ENCODE results near the gene PRKCA.
"Not testable (repeated sequence)": the region's sequence is repeated elsewhere in the genome, so short reads cannot be mapped to it uniquely, and the experiment has no call there.

PRKCA gene

DNA sequence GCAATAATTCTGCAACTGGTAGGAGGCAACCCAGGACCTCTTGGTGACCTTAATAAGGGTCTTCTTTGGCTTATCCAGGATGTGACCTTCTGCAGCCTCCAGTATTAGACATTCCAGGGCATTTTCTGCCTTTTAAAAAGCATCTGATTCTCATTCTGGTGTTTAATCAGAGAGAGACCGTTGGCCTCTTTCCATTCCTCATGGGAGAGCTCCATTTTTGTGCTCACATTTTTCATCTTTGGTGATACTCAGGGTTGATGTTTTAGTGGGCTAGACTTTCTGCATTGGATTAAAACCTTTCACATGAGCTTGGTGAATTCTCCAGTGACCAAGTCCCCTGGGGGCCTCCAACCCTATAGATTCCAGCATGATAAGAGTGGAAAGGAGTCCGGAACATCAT lies 382.3 kb downstream of the PRKCA start:
- DNase-seq (ENCODE audit: low read depth), result no peak

DNA sequence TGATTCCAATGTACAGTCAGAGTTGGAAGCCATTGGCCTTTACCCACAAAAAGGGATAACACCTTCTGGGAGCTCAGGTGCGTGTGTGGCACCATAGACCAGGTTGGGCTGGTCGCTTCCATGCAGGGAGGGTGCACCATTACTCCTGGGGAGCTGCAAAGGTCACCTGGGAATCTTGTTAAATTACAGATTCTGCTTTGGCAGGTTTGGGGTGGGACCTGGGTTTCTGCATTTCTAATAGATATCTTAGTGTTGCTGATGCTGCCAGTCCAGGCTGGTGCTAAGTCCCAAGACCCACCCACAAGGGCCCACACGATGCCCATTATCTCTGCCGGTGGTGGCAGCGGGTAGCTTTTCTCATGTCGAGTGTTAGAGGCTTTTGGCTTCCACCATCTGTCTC lies 384.2 kb downstream of the PRKCA start:
- DNase-seq (ENCODE audit: low read depth), result no peak

DNA sequence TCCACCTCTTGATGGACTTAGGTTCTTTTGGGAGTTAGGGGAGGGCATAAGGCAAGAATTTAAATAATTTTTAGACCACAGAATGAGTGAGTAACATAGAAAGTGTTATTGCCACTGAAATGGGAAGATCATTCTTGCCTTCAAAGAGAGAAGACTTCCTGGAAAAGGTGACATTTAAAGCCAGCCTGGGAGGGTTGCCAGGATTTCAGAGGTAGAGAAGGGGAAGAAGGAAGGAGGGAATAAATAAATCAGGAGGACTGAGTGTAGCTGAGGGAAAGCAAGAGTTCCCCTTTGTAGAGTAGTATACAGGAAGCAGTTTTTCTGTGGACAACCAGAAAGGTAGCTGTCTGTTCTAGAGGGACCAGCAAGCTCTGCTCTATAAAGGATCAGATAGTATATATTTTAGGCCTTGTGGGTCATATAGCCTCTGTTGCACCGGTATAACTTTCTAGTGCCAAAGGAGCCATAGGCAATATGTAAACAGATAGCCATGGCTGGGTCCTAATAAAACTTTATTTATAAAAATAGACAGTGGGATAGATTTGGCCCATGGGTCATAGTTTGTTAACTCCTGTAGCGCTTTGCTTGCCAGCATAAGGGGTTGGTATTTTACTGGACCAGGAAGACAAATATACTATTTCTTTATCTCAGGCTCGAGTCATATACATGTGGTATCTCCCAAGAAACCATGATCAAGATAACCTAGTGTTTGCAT lies 385.3 kb downstream of the PRKCA start:
- no peak for DNase-seq (ENCODE audit: low read depth)

DNA sequence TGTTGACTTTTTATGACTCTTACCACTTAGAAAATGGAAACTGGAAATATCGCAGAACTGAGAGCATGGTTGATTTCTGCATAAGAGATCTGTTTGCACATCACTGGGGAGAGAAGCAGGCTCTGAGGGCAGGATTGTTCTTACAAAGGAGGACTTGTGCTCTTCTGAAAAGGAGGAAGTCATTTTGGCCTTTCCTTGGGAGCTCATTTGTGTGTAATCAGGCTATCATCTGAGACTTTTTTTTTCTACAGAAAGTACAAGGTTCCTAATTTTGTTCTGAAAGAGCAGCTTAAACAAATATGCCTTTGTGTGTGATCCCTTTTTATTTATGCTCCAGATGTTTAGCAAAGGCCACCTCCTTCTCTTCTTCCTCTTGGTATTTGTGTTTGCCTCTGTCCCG lies 386.8 kb downstream of the PRKCA start:
- no peak for DNase-seq (ENCODE audit: low read depth)

DNA sequence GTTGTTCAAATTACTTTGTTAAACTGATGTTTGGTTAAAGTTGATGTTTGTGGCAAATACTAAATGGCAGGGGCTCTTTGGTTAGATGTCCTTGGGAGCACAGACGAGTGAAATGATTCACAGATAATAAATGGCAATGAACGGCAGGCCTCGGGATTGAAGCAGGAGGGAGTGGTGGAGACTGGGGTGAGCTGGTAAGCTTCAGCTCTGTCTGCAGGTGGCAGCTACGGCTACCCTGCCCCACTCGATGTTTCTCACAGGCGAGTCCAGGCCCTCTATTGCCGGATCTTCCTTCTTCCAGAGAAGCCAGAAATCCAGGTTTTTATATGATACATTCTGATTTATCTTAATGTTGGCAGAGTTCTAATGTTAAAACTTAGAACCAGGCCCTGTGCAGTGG lies 387.8 kb downstream of the PRKCA start:
- no peak for DNase-seq (ENCODE audit: low read depth)

DNA sequence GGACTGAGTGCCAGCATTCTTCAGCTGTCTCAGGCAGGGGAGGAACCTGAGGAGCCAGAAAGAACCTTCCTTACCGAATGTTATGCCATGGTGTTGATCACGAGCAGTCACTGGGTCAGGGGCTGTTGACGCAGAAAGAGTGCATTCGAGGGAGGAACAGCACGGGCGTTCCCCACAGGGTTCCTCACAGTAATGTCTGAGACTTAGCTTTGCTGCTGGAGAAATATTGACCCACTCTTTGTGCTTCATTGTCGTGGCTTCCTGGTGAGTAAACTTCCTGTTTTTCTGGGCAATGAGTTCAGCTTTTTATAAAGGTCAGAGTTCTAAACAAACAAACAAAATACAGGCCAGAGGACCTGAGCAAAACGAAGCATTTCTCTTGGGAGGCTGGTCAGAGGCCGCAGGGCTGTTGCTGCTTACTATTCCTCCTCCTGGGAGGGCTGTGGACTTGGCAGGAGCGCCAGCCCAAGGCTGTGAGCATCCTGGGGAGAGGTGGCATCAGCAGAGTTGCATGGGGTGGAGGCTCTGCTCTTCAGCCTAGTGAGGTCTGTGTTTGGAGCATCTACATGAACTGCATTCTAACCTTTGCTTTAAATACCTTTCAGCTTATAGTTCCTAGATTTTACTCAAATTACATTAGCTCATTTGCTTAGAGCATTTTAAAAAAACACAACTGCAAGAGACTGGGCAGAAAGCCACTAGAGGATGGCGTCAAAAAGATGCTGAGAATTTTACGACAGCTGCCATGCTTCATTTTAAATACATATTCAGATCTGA lies 389.4 kb downstream of the PRKCA start:
- no peak for DNase-seq (ENCODE audit: low read depth)

DNA sequence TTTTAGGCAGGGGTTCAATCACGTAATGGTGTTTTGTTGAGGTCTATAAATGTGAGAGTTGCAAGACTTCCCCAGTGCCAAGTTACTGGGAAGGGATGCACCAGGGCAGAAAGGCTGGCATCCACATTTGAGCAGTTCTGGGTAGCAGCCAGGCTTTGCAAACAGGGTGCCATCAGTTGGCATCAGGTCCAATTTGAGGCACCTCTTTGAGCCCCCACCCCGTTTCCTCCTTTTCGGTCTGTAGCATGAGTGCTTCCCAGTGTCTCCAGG lies 389.9 kb downstream of the PRKCA start:
- no peak for DNase-seq (ENCODE audit: low read depth)

DNA sequence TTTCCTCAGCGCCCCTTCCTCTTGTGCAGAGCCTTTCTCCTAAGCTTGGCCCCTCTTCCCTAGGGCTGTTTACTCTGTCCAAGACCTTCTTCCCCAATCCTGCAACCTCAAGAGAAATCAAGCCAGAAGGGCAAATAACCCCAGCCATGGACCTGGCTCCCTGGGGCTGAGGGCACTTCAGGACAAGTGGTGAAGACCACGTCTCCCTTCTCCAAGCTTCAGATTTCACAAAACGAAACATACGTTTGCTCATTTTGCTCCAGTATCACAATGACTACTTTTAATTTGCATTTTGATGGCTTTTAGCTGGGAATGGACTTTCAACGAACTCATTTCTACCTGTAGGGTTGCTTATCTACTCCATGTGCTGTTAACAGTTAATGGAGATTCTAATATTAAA lies 392.7 kb downstream of the PRKCA start:
- no peak for DNase-seq (ENCODE audit: low read depth)

DNA sequence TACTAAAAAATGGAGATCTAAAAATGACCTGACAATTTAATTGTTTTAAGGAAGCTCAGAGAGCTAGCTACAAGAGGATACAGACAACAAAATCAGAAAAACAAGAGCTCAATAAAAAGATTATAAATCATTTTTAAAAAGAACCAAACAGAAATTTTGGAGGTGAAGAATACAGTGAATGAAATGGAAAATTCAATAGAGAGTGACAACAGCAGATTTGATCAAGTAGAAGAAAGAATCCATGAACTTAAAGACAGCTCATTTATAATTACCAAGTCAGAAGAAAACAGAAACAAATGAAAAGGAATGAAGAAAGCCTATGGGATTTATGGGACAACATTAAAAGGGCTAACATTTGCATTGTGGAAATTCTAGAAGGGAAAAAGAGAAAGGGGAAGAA lies 395.9 kb downstream of the PRKCA start:
- no peak for DNase-seq (ENCODE audit: low read depth)

DNA sequence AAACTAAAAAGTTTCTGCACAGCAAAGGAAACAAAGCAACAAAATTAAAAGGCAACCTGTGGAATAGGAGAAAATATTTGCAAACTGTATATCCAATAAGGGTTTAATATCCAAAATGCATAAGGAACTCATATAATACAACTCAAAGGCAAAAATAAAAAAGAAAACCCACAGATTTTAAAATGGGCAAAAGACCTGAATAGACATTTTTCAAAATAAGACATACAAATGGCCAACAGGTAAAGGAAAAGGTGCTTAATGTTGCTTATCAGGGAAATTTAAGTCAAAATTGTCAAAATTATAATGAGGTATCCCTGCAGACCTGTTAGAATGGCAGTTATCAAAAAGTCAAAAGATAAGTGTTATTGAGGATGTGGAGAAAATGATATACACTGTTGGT lies 399.0 kb downstream of the PRKCA start:
- DNase-seq (ENCODE audit: low read depth), result no peak

DNA sequence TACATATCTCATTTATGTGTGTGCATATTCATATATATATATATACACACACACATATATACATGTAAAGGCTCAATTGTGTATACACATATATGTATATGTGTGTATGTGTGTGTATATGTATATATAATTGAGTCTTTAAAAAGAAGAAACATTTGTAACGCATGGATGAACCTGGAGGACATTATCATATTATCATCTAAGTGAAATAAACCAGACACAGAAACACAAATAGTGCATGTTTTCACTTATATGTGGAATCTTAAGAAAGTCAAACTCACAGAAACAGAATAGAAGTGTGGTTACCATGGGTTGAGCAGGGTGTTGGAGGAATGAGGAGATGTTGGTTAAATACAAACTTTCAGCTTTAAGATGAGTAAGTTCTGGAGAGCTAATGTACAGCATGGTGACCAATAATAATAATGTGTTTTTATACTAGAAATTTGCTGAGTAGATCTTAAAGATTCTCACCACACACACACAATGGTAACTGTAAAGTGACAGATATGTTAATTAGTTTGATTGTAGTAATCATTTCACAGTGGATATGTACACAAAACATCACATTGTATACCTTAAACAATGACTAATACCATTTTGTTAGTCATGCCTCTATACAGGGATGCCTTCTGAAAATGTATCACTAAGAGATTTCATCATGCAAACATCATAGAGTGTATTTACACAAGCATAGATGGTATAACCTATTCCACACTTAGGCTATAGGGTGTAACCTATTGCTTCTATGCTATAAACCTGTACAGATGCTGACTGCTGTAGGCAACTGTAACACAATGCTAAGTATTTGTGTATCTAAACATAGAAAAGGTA lies 399.9 kb downstream of the PRKCA start:
- DNase-seq (ENCODE audit: low read depth), result no peak

DNA sequence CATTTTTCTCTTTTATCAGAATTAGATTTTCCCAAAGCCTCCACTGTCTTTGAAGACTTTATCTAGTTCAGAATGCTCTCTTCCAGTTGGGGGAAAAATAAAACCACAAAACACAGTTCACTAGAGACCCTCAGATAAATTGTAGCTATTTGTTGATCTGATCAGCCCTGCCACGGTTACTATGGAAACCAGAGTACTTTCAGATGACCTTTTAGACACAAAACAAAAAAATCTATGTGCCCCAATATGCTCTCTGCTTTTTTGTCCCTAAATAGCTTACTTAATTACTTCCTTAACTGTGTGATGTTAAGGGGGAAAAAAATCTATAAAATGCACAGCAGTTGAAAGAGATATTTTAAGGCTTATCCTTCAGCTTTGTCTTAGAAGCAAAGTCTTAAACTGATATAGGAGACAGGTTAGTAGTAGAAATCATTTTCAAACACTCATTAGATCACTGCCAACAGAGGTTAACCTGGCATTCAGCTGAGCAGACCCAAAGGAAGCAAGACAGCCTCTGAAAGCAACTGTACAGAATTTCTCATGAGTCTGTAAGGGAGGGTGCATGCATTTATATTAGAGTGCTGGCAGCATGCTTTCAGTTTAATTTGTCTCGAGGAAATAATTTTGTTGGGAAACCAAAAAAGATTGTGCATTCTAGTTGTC lies 402.6 kb downstream of the PRKCA start:
- DNase-seq (ENCODE audit: low read depth), result no peak

DNA sequence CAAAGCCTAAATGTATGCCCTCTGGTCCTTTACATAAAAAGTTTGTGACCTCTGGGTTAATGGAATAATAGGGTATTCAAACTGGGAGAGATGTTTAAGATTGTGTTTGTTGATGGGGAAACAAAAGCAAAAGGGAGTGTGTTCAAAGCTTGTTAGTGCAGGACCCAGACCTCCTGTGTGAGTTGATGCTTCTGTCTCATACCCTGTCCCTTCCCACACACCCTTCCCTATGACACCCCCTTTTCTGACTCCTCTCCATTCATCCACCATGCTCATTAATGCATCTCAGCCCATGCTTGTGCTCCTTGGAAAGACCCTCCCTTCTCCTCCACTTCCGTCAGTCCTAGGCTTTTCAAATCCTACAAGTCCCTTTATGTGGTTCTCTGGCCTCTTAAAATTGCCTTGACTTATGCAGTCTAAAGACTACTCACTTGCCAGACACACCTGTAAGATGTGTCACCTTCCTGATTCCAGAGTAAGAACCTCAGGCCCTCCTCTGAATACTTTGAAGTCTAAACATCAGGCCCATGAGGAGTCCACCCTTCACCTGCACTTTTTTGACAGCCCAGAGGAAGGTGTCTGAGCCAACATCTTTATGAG lies 404.5 kb downstream of the PRKCA start:
- no peak for DNase-seq (ENCODE audit: low read depth)

DNA sequence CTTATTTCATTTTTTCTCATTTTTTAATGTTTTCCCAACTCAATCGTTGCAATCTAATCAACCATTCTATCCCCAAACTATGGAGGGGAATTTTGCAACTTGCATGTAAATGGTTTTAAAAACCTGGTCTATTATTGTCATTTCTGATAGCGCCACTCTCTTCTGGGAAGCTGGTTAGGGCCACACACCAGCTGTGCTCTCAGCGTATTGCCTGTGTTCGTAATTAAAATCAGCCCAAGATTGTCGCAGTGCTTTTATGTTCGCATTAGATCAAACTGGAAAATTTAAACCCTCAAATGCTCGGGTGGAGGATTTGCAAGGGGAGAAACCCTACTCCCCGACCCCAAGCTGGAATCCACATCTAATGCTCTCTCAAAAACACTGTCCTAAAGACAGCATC lies 409.0 kb downstream of the PRKCA start:
- no peak for DNase-seq (ENCODE audit: low read depth)

DNA sequence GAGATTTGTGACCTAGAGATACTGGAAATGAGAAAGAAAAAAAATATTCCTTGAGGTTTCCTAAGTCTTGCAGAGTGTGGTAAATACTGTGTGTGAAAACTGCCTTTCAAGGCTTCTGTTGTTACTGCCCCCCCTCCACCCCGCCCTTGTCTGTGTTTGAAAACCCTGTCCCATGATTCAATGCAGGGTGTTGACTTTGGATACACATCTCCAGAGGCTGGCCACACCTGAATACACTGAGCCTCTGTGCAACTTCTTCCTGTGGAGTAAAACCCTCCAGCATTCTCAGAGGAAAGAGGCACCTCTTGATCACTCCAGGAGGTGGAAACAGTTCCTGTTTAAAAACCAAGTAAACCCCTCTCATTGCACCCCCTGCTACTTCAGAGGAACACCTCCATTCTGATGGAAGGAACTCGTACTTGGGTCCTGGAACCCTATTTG lies 409.5 kb downstream of the PRKCA start:
- no peak for DNase-seq (ENCODE audit: low read depth)

DNA sequence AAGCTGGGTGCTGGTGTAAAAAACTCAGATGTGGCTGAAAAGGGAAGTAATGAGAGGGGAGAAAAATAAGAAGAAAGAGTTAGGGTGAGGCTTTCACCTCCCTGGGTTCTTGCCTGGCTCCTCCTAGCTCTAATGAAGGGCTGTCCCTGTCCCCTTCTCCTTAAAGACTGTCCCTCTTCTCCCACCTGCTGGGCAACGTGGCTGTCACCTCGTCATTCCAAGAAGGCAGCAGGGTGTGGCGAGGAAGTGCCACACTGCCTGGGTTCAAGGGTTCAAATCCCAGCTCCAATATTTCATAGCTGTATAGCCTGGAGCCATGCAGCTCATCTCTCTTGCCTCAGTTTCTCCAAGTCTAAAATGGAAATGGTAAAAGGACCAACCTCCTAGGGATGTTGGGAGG lies 410.0 kb downstream of the PRKCA start:
- no peak for DNase-seq (ENCODE audit: low read depth)

DNA sequence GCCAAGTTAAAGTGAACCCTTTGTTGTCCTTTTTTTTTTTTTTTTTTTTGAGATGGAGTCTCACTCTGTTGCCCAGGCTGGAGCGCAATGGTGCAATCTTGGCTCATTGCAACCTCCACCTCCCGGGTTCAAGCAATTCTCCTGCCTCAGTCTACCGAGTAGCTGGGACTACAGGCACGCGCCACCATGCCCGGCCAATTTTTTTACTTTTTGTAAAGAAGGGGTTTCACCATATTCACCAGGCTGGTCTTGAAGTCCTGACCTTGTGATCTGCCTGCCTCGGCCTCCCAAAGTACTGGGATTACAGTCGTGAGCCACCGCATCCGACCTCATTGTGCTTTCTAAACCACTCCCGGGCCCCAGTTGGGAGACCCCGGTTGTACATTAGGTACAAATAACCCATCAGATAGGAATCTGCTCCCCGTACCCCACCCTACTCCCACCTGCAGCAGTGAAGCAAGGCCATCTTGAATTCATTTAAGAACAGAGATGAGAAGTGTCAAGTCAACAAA lies 410.7 kb downstream of the PRKCA start:
- DNase-seq (ENCODE audit: low read depth), result not testable (repeated sequence)

DNA sequence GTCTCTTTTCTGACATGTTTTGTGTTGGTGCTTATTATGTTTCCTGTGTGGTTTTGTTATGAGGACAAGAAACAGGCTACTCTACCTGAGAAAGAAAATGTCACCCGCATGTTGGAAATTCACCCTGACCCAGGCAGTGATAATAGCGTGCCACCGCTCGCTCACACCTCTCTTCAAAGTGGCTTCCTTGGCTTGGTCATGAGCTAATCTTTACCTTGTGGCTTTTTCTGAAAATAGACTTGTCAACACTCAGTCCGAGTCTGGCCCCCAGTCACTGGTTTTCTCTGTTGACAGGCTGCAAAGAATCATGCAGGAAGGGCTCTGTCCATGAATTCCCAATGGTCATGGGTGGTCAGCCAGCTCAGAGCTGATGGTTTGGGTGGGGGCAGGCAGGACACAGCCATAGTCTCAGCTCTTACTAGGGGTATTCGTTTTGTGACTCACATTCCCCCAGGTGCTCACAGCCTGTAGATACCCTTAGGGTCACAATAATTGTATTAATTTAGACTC lies 411.2 kb downstream of the PRKCA start:
- no peak for DNase-seq (ENCODE audit: low read depth)

DNA sequence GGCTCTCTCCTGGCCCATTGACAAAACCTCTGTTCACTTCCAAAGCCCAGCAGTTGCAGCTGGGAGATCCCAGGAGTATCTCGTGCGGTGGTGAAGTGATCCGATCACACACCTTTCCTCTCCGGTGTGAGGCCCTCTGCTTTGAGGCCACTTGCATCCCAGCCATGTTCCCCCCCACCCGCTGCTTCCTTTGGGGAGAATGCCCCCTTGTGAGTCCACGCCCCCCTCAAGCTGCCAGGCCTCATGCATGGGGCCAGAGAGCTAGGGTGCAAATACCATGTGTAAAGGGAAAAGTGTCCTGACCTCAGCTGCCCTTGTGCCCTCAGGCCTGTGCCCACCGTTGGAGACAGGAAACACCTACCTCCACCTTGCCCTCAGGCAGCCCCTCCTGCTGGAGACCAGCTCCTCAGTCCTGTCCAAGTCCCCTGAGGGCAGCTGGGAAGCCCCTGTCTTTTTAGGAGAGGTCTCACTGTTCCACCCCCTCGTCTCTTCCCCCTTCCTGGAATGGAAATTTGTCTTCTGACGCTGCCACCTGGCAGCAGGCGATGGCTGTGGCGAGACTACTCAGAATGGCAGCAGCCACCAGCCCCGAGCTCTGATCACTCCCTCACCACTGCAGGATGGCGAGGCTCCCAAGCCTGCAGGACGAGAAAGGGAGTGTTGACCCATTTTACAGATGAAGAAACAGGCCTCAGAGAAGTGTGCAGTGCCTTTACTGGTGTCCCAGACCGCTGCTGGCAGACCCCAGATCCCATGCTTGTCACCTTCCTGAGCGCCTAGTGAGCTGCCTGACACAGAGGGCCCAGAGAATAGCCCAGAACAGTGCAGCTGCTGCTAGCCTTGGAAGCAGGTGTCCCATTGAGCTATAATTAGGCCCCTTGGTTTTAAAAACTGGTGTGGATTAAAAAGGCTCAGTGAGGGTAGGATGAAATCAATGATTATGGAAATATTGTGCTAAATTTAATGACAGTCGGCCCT lies 411.9 kb downstream of the PRKCA start:
- no peak for DNase-seq (ENCODE audit: low read depth)

DNA sequence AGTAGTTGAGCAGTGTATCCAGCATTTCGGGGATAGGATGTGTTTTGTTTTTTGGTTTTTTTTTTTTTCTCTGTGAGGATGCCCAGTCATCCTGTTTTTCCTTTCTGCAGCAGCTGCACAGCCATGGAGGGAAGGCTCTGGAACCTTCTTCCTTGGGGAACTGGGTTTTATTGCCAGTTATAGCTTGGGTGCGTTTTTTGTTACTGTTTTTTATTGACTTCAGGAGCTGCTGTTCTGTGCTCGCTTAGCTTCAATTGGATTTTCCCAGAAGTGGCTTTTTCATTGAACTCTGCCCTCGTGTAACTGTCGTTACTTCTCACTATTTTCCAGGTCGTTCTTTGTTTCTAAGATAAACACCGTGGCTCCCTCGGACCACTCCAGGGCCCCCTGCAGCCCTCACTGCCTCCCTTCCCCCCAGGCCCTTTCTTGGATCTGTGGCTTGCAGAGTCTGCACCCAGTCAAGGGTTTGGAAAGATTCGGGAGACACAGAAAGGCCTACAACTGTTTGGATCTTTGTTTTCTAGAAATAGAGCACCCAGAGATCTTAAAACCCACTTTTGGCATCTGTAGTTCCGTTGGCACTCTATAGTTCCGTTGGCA lies 412.8 kb downstream of the PRKCA start:
- no peak for DNase-seq (ENCODE audit: low read depth)
